Kidney epithelial cell (primary cell): ENCODE results near the gene IFNE. TPM values are rescaled to one million over a fixed set of nuclear protein-coding genes. Genes with fewer than 3 reads are reported as not detected.

Experiments used
- DNase-seq: peaks from one replicate; pipeline ENCODE4 v3.0.0-alpha.2; 2010; ENCODE audit warnings: low read depth
- H3K27me3 ChIP-seq: 2 replicates; pipeline ENCODE4 v1.6.0; 2011; ENCODE audit warnings: low read length; ENCODE audit not compliant: control insufficient read depth, insufficient read depth
- H3K36me3 ChIP-seq: 2 replicates; pipeline ENCODE4 v1.5.1; 2011; ENCODE audit warnings: low read length; ENCODE audit not compliant: control insufficient read depth, insufficient read depth
- H3K4me3 ChIP-seq: 2 replicates; pipeline ENCODE4 v1.5.1; 2011; ENCODE audit warnings: low read depth, mild to moderate bottlenecking, control low read depth, low read length
- CTCF ChIP-seq: IDR thresholded peaks from 2 replicates; pipeline ENCODE4 v1.5.1; 2011; ENCODE audit warnings: mild to moderate bottlenecking, moderate library complexity, low read length, control low read depth, inconsistent platforms; ENCODE audit not compliant: insufficient read depth, poor library complexity, severe bottlenecking
- total RNA-seq: library from RNA; depleted of rRNA; stranded (reverse); fragments of >200 nt; gene quantifications from 2 replicates; pipeline ENCODE4 v1.2.3, GENCODE V29; 2015

The IFNE gene
- total RNA-seq, 1 donor from 2014 or later: 1.0 TPM

- no peak for TF ChIP-seq CTCF
Observed at GRCh38 chr9:21432672-21433425, 49.3 kb downstream of the IFNE start.

More at GRCh38 chr9:21432672-21433425, 49.3 kb downstream of the IFNE start:
- no peak overlapping the region for H3K4me3 ChIP-seq
- no peaks in the 10 kb centered on the region for H3K36me3 ChIP-seq
- no peak for DNase-seq
- no peaks in the 10 kb centered on the region for H3K27me3 ChIP-seq

Other genes with a start within 250 kb of the IFNE start
- gene IFNA14, start 242.3 kb downstream of the IFNE start, total RNA-seq: not detected in 2 replicates
- not detected in 2 replicates for gene IFNA5, start 177.0 kb downstream of the IFNE start, total RNA-seq
- gene KLHL9, start 146.9 kb downstream of the IFNE start, total RNA-seq: 26.8 and 28.3 TPM in 2 replicates
- not detected in 2 replicates for gene IFNA6, start 131.4 kb downstream of the IFNE start, total RNA-seq
- not detected in 2 replicates for gene IFNA13, start 114.3 kb downstream of the IFNE start, total RNA-seq
- not detected in 2 replicates for gene IFNA2, start 96.9 kb downstream of the IFNE start, total RNA-seq
- not detected in 2 replicates for gene IFNA8, start 73.2 kb downstream of the IFNE start, total RNA-seq
- not detected in 2 replicates for gene IFNA1, start 41.9 kb downstream of the IFNE start, total RNA-seq